ENCODE data around the gene GDPD3.
"Not testable (repeated sequence)": the region's sequence is repeated elsewhere in the genome, so short reads cannot be mapped to it uniquely, and the experiment has no call there.

The GDPD3 gene

DNA sequence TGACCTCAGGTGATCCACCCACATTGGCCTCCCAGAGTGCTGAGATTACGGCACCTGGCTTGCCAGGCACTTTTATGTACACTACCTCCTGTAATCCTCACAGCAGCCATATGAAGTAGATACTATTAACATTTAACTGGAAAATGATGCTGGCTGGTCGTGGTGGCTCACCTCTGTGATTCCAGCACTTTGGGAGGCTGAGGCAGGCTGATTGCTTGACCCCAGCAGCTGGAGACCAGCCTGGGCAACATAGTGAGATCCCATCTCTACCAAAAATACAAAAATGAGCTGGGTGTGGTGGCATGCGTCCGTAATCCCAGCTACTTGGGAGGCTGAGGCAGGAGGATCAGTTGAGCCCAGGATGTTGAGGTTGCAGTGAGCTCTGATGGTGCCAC lies 11.6 kb upstream of the GDPD3 start:
- no peak for DNase-seq (ENCODE audit: low spot score)

DNA sequence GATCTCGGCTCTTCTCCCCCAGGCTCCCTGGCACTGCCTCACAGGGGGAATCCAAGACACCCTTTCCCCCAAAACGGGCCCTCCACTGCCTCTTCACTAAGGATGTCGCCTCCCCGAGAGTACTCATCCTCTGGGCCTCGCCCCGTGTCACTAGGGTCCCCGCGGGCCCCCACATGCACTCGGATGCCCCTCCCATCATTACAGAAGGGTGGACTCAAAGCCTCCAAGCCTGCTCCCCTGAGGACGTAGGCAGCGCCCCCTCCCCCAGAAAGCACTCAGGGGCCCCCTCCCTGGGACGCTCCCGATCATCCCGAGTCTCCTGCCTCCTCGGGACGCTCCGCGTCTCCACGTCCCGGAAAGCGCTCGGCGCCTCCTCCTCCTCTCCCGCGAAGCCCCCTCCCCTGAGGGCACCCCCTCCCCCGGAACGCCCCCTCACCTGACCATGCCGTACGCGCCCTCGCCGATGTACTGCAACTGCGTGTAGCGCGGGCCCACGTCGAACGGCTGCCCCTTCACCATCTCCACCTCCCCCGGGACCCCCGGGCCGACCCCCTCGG lies 9.3 kb upstream of the GDPD3 start:
- DNase-seq (ENCODE audit: low spot score) = no peak

DNA sequence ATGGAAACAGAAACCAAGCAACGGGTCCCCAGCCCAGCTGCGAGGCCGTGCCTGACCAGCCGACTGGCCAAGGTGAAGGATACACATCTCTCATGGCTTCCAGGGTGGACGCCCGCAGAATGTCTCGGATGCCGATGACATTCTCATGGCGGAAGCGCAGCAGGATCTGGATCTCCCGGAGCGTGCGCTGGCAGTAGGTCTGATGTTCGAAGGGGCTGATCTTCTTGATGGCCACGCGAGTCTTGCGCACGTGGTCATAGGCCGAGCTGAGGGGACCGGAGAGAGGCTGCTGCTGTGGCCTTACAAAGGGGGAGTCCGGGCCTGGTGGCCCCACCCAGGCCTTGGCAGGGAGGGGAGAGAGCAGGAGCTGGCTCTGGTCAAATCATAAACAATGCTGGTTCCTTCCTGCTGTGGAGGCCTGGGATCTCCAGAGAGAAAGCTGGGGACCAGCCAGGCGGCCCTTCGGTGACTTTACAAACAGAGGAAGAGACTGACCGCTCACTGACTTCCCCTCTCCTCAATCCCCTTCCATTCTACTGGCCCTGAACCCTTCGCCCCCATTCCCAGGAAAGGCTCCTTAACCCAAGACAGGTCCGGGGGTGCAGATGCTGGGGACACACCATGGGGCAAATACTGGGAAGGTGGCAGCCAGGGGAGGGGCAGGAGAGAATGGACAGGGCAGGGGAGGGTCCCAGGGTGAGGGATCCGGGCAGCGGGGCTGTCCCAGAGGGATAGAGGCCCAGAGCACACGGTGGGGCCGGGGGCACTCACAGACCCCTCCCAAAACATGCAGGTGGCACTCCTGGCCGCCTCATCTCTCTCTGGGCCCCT lies 8.6 kb upstream of the GDPD3 start:
- no peak for DNase-seq (ENCODE audit: low spot score)

DNA sequence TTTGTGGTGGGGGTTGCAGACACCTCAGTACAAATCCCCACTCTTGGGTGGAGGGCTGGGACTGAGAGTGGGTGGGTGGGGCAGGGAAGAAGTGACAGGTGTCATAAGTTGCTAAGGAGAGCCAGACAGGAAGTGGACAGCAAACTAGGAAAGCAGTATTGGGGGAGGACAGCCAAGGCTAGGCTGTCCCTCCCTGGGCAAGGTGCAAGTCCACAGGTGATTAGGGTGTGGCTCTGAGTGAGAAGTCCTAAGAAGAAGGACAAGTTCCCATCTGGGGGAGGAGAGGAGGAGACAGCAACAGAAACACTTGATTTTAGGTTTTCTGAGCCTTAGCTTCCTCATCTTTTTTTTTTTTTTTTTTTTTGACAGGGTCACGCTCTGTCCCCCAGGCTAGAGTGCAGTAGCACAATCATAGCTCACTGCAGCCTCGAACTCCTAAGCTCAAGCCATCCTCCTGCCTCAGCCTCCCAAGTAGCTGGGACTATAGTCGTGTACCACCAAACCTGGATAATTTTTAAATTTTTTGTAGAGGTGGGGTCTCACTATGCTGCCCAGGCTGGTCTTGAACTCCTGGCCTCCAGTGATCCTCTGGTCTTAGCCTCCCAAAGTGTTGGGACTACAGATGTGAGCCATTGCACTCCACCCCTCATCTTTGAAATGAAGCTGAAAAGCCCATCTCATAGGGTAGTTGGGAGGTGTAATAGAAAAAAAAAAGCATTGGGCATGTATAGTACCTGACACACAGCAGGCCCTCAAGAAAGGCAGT lies 7.2 kb upstream of the GDPD3 start:
- no peak for DNase-seq (ENCODE audit: low spot score)

DNA sequence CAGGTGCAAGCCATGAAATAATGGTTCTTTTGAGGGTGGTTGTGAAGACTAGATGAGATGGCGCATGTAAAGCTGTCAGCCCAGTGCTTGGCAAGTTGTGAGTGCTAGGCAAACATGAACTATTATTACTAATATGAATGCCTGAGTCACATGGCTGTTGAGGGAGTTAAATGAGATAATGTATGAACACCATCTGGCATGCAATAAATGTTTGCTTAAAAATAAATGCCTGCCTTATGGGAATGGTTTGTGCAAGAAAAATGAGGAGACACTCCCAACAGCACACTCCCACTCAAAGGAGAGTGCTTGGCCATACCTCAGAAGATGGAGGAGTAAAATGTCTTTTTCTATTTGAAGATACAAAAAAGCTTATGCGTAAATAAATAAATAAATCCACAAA lies 6.1 kb upstream of the GDPD3 start:
- no peak for DNase-seq (ENCODE audit: low spot score)

DNA sequence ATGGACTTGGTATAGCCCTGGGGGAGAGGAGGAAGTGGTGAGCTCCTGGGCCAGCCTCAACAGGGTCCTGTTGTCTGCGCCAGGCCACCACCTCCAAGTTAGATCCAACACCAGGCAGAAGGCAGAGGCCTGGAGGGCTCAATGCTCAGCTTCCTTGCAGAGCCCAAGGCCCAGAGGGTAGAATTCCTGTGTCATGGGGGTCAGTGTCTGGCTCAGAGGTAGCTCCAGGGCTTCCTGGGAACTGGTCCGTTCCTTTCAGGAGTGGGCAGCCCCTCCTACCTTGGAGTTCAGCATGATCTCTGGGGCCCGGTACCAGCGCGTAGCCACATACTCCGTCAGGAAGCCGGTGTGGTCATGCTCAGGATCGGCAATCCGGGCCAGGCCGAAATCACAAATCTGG lies 4.4 kb upstream of the GDPD3 start:
- no peak for DNase-seq (ENCODE audit: low spot score)

DNA sequence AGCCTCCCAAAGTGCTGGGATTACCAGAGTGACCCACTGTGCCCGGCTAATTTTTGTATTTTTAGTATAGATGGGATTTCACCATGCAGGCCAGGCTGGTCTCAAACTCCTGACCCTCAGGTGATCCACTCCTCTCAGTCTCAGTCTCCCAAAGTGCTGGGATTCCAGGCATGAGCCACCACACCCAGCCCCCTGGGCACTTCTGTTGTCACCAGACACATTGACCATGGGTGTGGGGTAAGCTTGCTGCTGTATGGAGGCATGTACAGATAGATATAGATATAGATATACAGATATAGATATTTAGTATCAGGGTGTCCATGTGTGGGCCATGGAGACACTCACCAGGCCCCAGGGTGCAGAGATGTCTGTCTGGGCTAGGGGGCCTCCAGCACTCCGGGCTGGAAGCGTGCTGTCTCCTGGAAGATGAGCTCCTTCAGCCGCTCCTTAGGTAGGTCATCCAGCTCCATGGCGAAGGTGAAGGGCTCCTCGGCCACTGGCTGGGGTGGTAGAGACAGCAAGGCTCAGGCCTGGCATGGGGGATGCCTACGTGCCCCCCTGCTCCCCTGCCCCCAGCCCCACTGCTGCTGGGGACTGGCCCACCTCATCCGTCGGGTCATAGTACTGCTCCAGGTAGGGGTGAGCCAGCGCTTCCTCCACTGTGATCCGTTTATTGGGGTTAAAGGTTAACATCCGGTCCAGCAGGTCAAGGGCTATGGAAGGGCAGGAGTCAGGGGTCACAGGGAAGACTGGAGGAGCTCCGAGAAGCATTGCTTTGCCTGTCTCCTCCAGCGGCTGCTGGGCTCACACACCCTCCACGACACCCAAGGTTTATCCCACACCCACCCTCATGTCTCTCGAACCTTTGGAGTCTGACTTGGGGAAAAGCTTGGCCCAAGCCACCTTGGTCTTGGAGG lies 3.2 kb upstream of the GDPD3 start:
- DNase-seq (ENCODE audit: low spot score) = no peak

DNA sequence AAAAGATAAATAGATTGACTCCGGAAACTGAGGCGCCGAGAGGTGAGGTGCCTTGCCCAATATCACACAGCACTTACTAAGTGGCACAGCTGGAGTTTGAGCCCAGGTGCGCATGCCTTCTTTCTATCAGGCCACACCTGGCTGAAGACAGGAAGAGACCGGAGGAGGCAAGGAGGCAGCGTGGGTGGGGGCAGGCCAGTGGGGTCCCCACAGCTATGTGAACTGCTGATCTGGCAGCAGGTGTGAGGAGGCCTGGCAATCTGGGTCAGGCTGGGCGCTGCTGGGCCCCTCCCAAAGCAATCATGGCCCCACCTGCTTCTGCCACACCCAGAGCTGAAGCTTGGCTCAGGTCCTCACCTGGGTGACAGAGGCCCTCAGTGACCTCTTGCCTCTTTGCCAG lies 1.9 kb upstream of the GDPD3 start:
- no peak for DNase-seq (ENCODE audit: low spot score)

DNA sequence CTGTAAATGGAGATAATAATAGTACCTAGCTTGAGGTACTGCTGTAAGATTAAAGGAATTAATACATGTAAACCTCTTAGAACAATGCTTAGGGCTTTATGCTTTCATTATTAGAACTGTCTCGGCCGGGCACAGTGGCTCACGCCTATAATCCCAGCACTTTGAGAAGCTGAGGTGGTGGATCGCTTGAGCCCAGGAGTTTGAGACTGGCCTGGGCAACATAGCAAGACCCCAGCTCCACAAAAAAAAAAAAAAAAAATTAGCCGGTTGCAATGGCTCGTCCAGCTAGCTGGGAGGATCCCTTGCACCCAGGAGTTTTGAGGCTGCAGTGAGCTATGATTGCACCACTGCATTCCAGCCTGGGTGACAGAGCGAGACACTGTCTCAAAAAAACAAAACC lies 1.5 kb upstream of the GDPD3 start:
- not testable (repeated sequence) for DNase-seq (ENCODE audit: low spot score)

DNA sequence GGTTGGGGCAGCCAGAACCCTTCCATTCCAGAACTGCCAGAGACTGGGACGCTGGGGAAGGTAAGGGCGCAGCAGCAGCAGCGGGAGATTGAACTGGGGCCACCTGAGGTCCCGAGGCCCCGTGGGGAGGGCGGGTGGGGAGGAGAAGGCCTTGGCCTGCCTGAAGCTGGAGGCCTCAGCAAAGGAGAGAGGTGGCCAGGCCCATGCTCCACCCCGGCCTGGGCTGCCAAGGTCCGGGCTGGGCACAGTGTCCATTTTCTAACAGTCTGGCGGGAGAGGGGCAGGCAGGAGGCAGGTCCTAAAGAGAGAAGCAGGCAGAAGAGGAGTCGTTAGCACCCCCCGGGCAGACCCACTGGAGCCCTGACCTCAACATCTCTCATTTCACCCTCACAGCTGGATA lies 1.1 kb upstream of the GDPD3 start:
- no peak for DNase-seq (ENCODE audit: low spot score)

DNA sequence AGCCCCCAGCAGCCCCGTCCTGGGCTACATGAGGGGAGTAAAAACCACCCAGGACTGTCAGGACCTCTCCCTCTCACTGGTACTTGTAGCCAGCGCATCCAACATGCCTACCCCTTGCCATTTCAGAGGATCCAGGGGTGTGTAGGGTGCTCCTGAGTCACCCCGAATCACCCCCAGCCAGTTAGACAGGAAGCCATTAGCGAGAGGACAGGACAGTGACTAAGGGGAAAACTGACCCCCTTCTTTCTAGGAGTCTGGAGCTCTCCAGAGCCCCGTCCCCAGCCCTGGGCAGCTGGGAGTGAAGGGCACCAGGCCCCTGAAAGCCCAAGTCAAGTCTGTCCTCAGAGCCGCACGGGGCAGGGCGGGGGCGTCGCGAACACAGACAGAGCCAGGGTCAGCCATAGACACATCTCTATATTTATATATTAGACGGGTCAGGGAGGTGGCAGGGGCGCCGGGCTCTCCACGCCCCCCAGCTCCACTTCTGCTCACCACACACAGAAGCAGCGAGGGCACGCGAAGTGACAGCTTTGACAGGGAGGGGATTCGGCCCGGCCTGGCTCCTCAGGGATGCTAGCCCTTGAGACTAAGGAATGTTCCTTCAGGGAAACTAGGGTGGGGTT lies 485 bp upstream of the GDPD3 start:
- DNase-seq (ENCODE audit: low spot score) = no peak

DNA sequence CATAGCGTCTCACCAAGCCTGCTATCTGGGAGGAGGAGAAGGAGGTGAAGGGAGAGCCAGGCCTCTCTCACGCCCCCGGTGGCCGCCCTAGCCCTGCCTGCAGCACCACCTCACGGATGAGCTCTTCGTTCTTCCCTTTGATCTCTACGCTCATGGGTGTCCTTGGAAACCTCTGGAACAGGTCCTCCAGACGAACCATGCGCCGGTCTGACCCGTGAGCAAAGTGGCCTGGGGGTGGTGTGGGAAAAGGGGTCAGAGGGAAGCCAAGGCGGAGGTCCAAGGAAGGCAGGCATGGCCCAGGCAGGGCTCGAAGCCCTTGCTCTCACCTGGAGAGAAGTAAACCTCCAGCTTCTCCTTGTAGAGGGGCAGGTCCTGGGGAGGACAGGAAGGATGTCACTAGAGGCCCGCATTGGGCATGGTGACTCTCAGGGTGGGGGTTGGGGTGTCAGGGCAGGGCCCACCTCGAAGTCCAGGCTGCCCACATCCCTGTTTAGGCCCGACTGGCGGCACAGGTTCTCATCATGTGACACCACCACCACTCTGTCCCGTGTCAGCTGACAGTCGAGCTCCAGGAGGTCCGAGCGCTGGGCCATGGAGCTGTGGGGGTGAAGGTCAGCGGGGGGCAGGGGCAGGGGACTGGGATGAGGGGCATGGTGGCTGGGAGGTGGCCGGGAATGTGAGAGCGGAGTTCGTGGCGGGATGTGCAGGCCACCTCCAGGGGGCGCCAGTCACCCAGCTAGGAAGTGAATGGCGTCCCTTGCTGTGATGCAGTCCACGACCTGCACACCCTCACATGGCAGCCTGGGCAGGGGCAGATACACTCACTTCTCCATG lies 923 bp downstream of the GDPD3 start:
- peak; percentile 64 for DNase-seq (ENCODE audit: low spot score)

DNA sequence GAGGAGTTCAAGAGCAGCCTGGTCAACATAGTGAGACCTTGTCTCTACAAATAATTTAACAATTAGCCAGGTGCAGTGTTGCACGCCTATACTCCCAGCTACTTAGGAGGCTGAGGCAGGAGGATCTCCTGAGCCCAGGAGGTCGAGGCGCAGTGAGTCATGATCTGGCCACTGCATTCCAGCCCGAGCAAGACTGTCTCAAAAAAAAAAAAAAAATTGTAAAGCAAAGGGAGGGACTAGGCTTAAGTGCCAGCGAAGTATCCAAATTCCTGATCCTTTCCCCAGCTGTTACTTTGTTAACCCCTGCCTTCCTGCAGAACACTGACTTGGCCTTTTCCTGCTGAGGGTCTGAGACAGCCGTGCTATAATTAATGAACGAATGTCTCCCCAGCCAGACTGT lies 2.7 kb downstream of the GDPD3 start:
- DNase-seq (ENCODE audit: low spot score) = no peak

DNA sequence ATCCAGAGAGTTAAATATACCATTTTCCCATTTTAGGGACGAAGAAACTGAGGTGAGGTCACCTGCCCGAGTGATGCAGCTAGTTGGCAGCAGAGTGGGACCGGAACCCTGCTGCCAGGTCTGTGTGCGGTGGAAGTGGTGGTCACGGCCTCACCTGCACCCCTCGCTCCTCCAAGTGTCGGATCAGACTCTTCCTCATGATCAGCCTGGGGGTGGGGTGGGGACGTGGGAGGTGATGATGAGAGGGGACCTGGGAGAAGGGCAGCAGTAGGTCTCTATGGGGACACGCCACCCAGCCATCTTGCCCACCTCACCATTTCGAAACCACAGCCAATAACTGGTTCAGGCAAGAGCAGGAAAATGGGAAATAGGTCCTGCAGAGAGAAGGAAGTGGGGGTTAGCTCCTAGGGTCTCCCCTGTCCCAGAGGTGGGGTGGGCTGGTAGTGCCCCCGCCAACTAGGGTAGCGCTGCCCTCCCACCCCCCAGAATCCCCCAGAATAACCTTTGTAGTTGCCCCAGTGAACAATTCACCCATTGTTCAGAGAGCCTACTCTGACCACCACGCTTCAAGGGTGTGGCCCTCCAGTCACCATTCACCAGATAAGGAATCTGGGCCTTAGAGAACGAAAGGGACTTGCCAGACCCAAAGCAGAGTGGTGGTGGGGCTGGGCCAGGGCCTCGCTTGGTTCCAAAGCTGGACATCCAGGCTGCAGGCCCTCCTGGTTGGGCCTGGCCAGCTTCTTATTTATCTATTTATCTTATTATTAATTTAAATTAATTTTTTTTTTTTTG lies 5.1 kb downstream of the GDPD3 start:
- no peak for DNase-seq (ENCODE audit: low spot score)

DNA sequence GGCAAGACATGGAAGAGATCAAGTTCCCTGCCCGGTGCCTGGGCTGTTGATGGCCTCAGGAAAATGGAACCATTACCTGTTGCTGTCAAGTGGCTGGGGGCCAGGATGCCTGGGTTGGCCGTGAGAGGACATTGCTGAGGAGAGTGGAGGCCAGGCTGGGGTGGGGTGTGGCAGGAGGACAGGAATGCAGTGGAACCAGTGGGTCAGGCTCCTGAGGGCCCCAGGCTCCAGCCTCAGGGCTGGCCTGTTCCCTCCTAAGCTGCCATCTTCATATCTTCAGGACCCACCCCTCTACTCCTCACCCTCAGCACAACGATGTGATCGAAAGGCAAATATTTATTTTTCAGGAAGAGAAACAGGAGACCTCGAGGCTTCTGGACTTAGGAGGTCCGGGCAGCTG lies 8.8 kb downstream of the GDPD3 start:
- no peak for DNase-seq (ENCODE audit: low spot score)

DNA sequence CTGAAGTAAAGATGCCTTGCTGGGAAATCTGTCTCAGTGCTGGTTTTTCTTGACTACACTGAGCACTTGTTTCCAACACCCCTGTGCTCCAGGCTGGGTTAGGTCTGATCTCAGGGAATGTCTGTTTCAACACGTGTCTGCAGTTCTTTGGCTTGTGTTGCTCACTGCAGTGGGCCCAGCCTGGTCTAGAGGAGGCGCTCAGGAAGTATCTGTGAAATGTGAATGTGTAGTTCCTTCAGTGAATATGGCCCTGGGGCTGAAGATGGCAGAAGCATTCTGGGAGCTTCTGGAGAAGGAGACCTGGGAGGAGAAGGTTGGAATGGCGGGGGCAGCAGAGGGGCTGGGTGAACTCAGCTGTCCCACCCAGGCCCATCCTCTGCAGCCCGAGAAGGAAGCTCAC lies 9.2 kb downstream of the GDPD3 start:
- DNase-seq (ENCODE audit: low spot score) = no peak

DNA sequence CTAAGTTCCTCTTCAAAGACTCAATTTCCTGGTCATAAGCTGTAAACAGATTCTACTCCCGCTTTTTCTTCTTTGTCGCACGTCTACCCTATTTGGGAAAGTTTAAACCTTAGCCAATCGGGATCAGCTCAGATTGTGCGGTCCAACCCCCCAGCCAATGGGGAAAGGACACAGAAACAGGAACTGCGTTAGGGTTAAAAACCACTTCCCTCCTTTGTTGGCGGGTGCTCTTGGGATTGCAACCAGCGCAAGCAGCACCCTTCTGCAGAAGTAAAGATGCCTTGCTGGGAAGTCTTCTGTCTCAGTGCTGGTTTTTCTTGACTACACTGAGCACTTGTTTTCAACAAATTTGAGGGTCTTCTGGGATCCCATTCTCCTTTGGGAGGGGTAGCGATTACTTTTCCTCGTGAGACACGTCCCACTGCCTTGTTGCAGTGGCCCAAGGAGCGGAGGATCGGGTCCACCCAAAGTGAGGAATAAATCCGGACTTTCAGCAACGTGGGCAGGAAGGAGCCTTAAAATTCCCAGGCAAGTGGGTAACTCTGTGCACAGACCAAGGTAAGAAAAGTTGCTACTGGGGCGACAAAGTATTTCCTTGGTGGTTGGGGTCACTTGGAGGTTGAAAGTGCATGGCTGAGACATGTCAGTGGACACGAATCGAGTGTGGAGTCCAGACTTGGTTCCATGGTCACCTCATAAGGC lies 16.3 kb downstream of the GDPD3 start:
- DNase-seq (ENCODE audit: low spot score) = no peak

DNA sequence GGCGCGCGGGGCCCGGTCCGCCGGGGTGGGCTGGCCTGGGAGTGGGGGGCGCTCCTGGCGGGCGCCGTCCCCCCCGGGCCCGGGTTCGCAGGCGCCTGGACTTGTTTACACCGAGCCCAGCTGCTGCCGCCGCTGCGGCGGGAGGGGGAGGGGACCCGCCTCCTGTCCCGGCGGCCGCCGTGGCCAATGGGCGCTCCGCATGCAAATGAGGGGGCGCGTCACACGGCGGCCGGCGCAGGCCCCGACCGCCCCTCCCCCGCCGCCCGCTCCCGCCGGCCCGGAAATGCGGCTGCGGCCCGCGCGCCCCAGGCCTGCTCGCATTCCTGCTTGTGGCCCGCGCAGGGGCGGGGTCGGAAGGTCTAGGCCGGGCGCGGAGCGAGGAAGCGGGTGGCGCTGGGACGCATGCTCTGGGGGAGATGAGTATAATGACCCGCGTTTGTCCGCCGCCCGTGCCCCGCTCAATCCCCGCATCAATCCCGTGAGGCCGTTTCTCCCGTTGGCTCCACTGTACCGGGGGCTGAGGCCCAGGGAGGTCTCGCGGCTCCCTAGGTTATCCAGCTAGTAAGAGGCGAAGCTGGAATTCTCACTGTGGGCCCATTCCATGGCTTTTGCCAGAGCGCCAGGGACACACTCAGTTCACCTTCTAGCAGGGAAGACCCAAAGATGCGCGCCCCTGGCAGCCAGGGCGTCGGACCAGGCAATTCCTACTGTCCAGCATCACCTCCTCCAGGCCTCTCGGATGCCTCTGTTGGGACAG lies 17.1 kb downstream of the GDPD3 start, which contains the start of gene YPEL3:
Gene YPEL3 (minus strand): TSS at position 109 of the 757 bp plus-strand sequence. CDS start 731 bp downstream, outside the sequence.
- DNase-seq (ENCODE audit: low spot score) = peak; percentile 98

All from germinal center (tissue), 1 donor.